ENCODE data around the gene UXS1. TPM values are rescaled to one million over a fixed set of nuclear protein-coding genes. Genes with fewer than 3 reads are reported as not detected.

Gene UXS1
- total and polyA plus RNA-seq, 9 of the 15 experiments (the other 6 are each of a cell fraction or from before 2014, with no cell fraction given): 5.8 to 25.8 (median 15.0) TPM

DNA sequence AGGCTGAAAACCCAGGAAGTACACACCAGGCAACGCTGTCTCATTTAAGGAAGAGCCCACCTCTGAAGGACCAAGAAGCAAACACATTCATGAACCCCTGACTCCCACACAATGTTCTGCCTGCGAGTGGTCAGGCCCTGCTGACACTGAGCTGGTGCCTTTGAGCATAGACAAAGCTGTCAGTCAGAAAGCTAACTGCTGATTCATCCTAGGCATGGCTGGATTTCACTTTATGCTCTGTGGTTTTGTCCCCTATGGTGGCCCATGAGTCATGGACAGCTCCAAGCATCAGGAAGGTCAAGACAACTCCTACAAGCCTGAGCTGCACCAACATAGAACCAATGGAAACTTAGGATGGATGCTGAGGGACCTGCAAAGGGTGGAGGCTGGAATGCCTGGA, 78.9 kb downstream of the UXS1 start (continued):
- TF ChIP-seq, protein P1, sequence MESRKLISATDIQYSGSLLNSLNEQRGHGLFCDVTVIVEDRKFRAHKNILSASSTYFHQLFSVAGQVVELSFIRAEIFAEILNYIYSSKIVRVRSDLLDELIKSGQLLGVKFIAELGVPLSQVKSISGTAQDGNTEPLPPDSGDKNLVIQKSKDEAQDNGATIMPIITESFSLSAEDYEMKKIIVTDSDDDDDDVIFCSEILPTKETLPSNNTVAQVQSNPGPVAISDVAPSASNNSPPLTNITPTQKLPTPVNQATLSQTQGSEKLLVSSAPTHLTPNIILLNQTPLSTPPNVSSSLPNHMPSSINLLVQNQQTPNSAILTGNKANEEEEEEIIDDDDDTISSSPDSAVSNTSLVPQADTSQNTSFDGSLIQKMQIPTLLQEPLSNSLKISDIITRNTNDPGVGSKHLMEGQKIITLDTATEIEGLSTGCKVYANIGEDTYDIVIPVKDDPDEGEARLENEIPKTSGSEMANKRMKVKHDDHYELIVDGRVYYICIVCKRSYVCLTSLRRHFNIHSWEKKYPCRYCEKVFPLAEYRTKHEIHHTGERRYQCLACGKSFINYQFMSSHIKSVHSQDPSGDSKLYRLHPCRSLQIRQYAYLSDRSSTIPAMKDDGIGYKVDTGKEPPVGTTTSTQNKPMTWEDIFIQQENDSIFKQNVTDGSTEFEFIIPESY (CRISPR knock-in tag; IDR thresholded peaks at IDR 0.05): no peak
- TF ChIP-seq ZNF511 (CRISPR knock-in tag; IDR thresholded peaks at IDR 0.05) (no peak), POU5F1 (IDR thresholded peaks at IDR 0.05; ENCODE audit: borderline replicate concordance, low read depth, low read length, partially characterized antibody) (no peak), ZNF23 (CRISPR knock-in tag; IDR thresholded peaks at IDR 0.05) (no peak), ZBTB7A (IDR thresholded peaks at IDR 0.05; ENCODE audit: borderline replicate concordance, control insufficient read depth, low read depth, low read length) (no peak), YBX1 (IDR thresholded peaks at IDR 0.05) (no peak), EZH2 (IDR thresholded peaks at IDR 0.05; ENCODE audit: borderline replicate concordance, low read depth, low read length) (no peak), BCL6 (CRISPR knock-in tag; IDR thresholded peaks at IDR 0.05) (no peak), XRCC4 (IDR thresholded peaks at IDR 0.05; ENCODE audit: extremely low read depth, insufficient read depth, insufficient read length) (no peak), CBX3 (IDR thresholded peaks at IDR 0.05; ENCODE audit: borderline replicate concordance in 1 of 2, low read length in 2 of 2) (peak in 1 of 2 experiments; percentile 47; a peak in 1 of 3 replicates), SMAD4 (CRISPR knock-in tag; conservative IDR thresholded peaks at IDR 0.05) (peak; percentile 24; the same call in 1 of the 2 replicates), ZSCAN32 (CRISPR knock-in tag; IDR thresholded peaks at IDR 0.05) (no peak), NR1H2 (CRISPR knock-in tag; IDR thresholded peaks at IDR 0.05) (no peak), MYBL2 (IDR thresholded peaks at IDR 0.05; ENCODE audit: low read depth) (no peak), MYBL2 (CRISPR knock-in tag; IDR thresholded peaks at IDR 0.05; ENCODE audit: borderline replicate concordance) (no peak), GABPB2 (CRISPR knock-in tag; conservative IDR thresholded peaks at IDR 0.05) (no peak), JUNB (CRISPR knock-in tag; conservative IDR thresholded peaks at IDR 0.05) (0 out of 2 replicates have a peak, but pooled peaks have one; percentile 33), HSF4 (CRISPR knock-in tag; IDR thresholded peaks at IDR 0.05; ENCODE audit: borderline replicate concordance) (no peak), GATA2 (CRISPR knock-in tag; IDR thresholded peaks at IDR 0.05) (no peak), SMAD2 (IDR thresholded peaks at IDR 0.05; ENCODE audit: low read depth, low read length) (no peak), CBFA2T3 (IDR thresholded peaks at IDR 0.05) (0 out of 2 replicates have a peak, but pooled peaks have one; percentile 14), ID3 (CRISPR knock-in tag; IDR thresholded peaks at IDR 0.05) (no peak), ID3 (tag; IDR thresholded peaks at IDR 0.05) (peak; percentile 55; the same call in 1 of the 2 replicates), EGR1 (conservative IDR thresholded peaks at IDR 0.05) (peak; percentile 65)
- TF ChIP-seq, protein P2, sequence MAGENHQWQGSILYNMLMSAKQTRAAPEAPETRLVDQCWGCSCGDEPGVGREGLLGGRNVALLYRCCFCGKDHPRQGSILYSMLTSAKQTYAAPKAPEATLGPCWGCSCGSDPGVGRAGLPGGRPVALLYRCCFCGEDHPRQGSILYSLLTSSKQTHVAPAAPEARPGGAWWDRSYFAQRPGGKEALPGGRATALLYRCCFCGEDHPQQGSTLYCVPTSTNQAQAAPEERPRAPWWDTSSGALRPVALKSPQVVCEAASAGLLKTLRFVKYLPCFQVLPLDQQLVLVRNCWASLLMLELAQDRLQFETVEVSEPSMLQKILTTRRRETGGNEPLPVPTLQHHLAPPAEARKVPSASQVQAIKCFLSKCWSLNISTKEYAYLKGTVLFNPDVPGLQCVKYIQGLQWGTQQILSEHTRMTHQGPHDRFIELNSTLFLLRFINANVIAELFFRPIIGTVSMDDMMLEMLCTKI (IDR thresholded peaks at IDR 0.05; ENCODE audit: partially characterized antibody): no peak

Measured in K562 (cell line).